LHCN-M2 (cell line): ENCODE results near the gene SHKBP1. TPM values are rescaled to one million over a fixed set of nuclear protein-coding genes. Genes with fewer than 3 reads are reported as not detected.
"Not testable (repeated sequence)": the region's sequence is repeated elsewhere in the genome, so short reads cannot be mapped to it uniquely, and the experiment has no call there.

Experiments
- DNase-seq: peaks from one replicate; pipeline ENCODE4 v3.0.0-alpha.2; 2012; ENCODE audit warnings: low read depth
- total RNA-seq: library from RNA; depleted of rRNA; stranded (reverse); fragments of >200 nt; gene quantifications from 2 replicates; pipeline ENCODE4 v1.2.3, GENCODE V29; 2014

SHKBP1 gene
- total RNA-seq, 1 experiment from 2014 or later, result 63.5 TPM

GRCh38 chr19:40613690-40614621, 37.3 kb downstream of the SHKBP1 start:
- no peak for DNase-seq

- no peak for DNase-seq
These were observed 38.1 kb downstream of the SHKBP1 start for GRCh38 chr19:40614622-40615411.

GRCh38 chr19:40616178-40616577, 39.5 kb downstream of the SHKBP1 start:
- no peak for DNase-seq

- DNase-seq, result no peak
These were observed 40.3 kb downstream of the SHKBP1 start for GRCh38 chr19:40616941-40617340.

GRCh38 chr19:40617961-40618360, 41.3 kb downstream of the SHKBP1 start:
- no peak for DNase-seq

- no peak for DNase-seq
These were observed 42.9 kb downstream of the SHKBP1 start for GRCh38 chr19:40619333-40620160.

- DNase-seq, result no peak
These were observed 43.5 kb downstream of the SHKBP1 start for GRCh38 chr19:40620161-40620485.

GRCh38 chr19:40621283-40621682, 44.6 kb downstream of the SHKBP1 start:
- DNase-seq, result no peak

- no peak for DNase-seq
These were observed 45.5 kb downstream of the SHKBP1 start for GRCh38 chr19:40621966-40622772.

- no peak for DNase-seq
These were observed 46.1 kb downstream of the SHKBP1 start for GRCh38 chr19:40622773-40623075.

GRCh38 chr19:40623403-40624251, 47.0 kb downstream of the SHKBP1 start:
- DNase-seq, result no peak

GRCh38 chr19:40624369-40625153, 47.9 kb downstream of the SHKBP1 start:
- DNase-seq, result not testable (repeated sequence)

GRCh38 chr19:40625406-40626120, 48.9 kb downstream of the SHKBP1 start:
- DNase-seq, result no peak

- DNase-seq, result no peak
These were observed 50.2 kb downstream of the SHKBP1 start for GRCh38 chr19:40626918-40627317.

GRCh38 chr19:40627486-40628279, 51.0 kb downstream of the SHKBP1 start:
- no peak for DNase-seq

GRCh38 chr19:40629346-40629745, 52.7 kb downstream of the SHKBP1 start:
- DNase-seq, result no peak

- DNase-seq, result no peak
These were observed 54.0 kb downstream of the SHKBP1 start for GRCh38 chr19:40630571-40631160.
